ENCODE measurements around the gene ZNF382.
"Not testable (repeated sequence)": the region's sequence is repeated elsewhere in the genome, so short reads cannot be mapped to it uniquely, and the experiment has no call there.

The ZNF382 gene

GRCh38 chr19:36577271-36577996 lies 27.7 kb upstream of the ZNF382 start:
- H3K27ac ChIP-seq = no peak overlapping the region
- TF ChIP-seq ZFX (IDR thresholded peaks at IDR 0.05) = no peak

GRCh38 chr19:36579255-36579654 lies 25.9 kb upstream of the ZNF382 start:
- no peak overlapping the region for H3K27ac ChIP-seq
- TF ChIP-seq CTCF (conservative IDR thresholded peaks at IDR 0.05) (no peak), ZFX (IDR thresholded peaks at IDR 0.05) (no peak)

- H3K27ac ChIP-seq = not testable (repeated sequence)
Observed at GRCh38 chr19:36602681-36603080, 2.4 kb upstream of the ZNF382 start.

- H3K27ac ChIP-seq = peak overlapping the region; percentile 74
- TF ChIP-seq CTCF (conservative IDR thresholded peaks at IDR 0.05) (no peak), ZFX (IDR thresholded peaks at IDR 0.05) (no peak)
Observed at GRCh38 chr19:36604656-36605100, 435 bp upstream of the ZNF382 start.

- peak overlapping the region; percentile 74 for H3K27ac ChIP-seq
- TF ChIP-seq CTCF (conservative IDR thresholded peaks at IDR 0.05) = no peak
- no peak for TF ChIP-seq ZFX (IDR thresholded peaks at IDR 0.05)
Observed at GRCh38 chr19:36605877-36606478, 865 bp downstream of the ZNF382 start.

GRCh38 chr19:36627057-36627456 lies 21.9 kb downstream of the ZNF382 start:
- no peak overlapping the region for H3K27ac ChIP-seq
- TF ChIP-seq CTCF (conservative IDR thresholded peaks at IDR 0.05) = no peak
- no peak for TF ChIP-seq ZFX (IDR thresholded peaks at IDR 0.05)

GRCh38 chr19:36635342-36635741 lies 30.2 kb downstream of the ZNF382 start:
- TF ChIP-seq CTCF (conservative IDR thresholded peaks at IDR 0.05) = no peak
- no peak for TF ChIP-seq ZFX (IDR thresholded peaks at IDR 0.05)
- H3K27ac ChIP-seq = no peak overlapping the region

GRCh38 chr19:36638862-36639510 lies 33.9 kb downstream of the ZNF382 start:
- TF ChIP-seq CTCF (conservative IDR thresholded peaks at IDR 0.05) (no peak), ZFX (IDR thresholded peaks at IDR 0.05) (no peak)
- H3K27ac ChIP-seq = no peak overlapping the region

Data from C4-2B (cell line).